NCI-H1930 (cell line): ENCODE data around the gene ENTPD6.
"Not testable (repeated sequence)": the region's sequence is repeated elsewhere in the genome, so short reads cannot be mapped to it uniquely, and the experiment has no call there.

Source experiments
- DNase-seq, 2 experiments: peaks; one replicate each; lab custom pipeline; 2025; lab: John Stamatoyannopoulos, UW

The ENTPD6 gene

GRCh38 chr20:25257130-25257529, 61.6 kb downstream of the ENTPD6 start:
- DNase-seq, result no peak

GRCh38 chr20:25257756-25258475, 62.4 kb downstream of the ENTPD6 start:
- no peak for DNase-seq

GRCh38 chr20:25258476-25258805, 62.9 kb downstream of the ENTPD6 start:
- DNase-seq, result no peak

GRCh38 chr20:25258828-25259227, 63.3 kb downstream of the ENTPD6 start:
- DNase-seq, result no peak

GRCh38 chr20:25259358-25259757, 63.8 kb downstream of the ENTPD6 start:
- DNase-seq, result no peak

GRCh38 chr20:25259788-25260254, 64.3 kb downstream of the ENTPD6 start:
- no peak for DNase-seq

- DNase-seq, result not testable (repeated sequence)
Measured at GRCh38 chr20:25260770-25261437, 65.4 kb downstream of the ENTPD6 start.

GRCh38 chr20:25269057-25269832, 73.7 kb downstream of the ENTPD6 start:
- DNase-seq, result no peak

GRCh38 chr20:25269833-25270170, 74.3 kb downstream of the ENTPD6 start:
- DNase-seq, result no peak

- DNase-seq, result no peak
Measured at GRCh38 chr20:25270829-25271251, 75.3 kb downstream of the ENTPD6 start.

- no peak for DNase-seq
Measured at GRCh38 chr20:25271486-25272222, 76.1 kb downstream of the ENTPD6 start.

GRCh38 chr20:25272223-25273000, 76.9 kb downstream of the ENTPD6 start:
- no peak for DNase-seq

- no peak for DNase-seq
Measured at GRCh38 chr20:25273046-25273445, 77.5 kb downstream of the ENTPD6 start.

GRCh38 chr20:25273541-25274358, 78.2 kb downstream of the ENTPD6 start:
- DNase-seq, result no peak

- DNase-seq, result no peak
Measured at GRCh38 chr20:25274481-25274880, 79.0 kb downstream of the ENTPD6 start.

- DNase-seq, result no peak
Measured at GRCh38 chr20:25274891-25275812, 79.6 kb downstream of the ENTPD6 start.

GRCh38 chr20:25275813-25276532, 80.5 kb downstream of the ENTPD6 start:
- DNase-seq, result no peak
